Suprapubic skin (tissue), 4 donors: ENCODE measurements around the gene TPM4. TPM values are rescaled to one million over a fixed set of nuclear protein-coding genes. Genes with fewer than 3 reads are reported as not detected.

Experiments used
- DNase-seq, 2 donors: peaks; one replicate each; pipeline ENCODE4 v3.0.0-alpha.2; 2019; ENCODE audit warnings: low spot score in 2 of 2
- H3K27ac ChIP-seq: fragments of 200-600 bp; sonication (generic); one replicate; pipeline ENCODE4 v1.5.1; 2019
- H3K27me3 ChIP-seq: fragments of 200-600 bp; sonication (generic); one replicate; pipeline ENCODE4 v1.5.1; 2019
- H3K36me3 ChIP-seq: fragments of 200-600 bp; sonication (generic); one replicate; pipeline ENCODE4 v1.5.1; 2019
- H3K4me1 ChIP-seq: fragments of 200-600 bp; sonication (generic); one replicate; pipeline ENCODE4 v1.5.1; 2019
- H3K4me3 ChIP-seq: fragments of 200-600 bp; sonication (generic); one replicate; pipeline ENCODE4 v1.5.1; 2019; ENCODE audit warnings: mild to moderate bottlenecking
- H3K9me3 ChIP-seq: fragments of 200-600 bp; sonication (generic); one replicate; pipeline ENCODE4 v1.5.1; 2019
- EP300 ChIP-seq: sonication (generic); formaldehyde crosslinking; IDR thresholded peaks from one replicate; pipeline ENCODE4 v1.6.1; 2017; ENCODE audit warnings: antibody characterized with exemption
- POLR2A ChIP-seq, 2 donors: fragments of 450-650 bp; IDR thresholded peaks; one replicate each; pipeline ENCODE4 v1.6.1; 2017; ENCODE audit warnings: antibody characterized with exemption in 2 of 2, mild to moderate bottlenecking in 2 of 2, moderate library complexity in 2 of 2
- POLR2AphosphoS5 ChIP-seq, 3 donors: sonication (generic); formaldehyde crosslinking; IDR thresholded peaks; one replicate each; pipeline ENCODE4 v1.6.1; 2017; ENCODE audit warnings: antibody characterized with exemption in 3 of 3
- WGBS: methylation state at CpG from one replicate; pipeline ENCODE4 v1.1.5; 2018; 5-methylcytosine and 5-hydroxymethylcytosine counted together
- total RNA-seq, 4 donors: library from RNA; depleted of rRNA; stranded (reverse); fragments of >200 nt; gene quantifications; one replicate each; pipeline ENCODE4 v1.1.0, GENCODE V29; 2016
- TF ChIP-seq, protein P1 (sequence below), 2 donors: fragments of 200-600 bp in 1 of 2; fragments of 450-650 bp in 1 of 2; sonication (generic) in 1 of 2; IDR thresholded peaks; one replicate each; pipeline ENCODE4 v1.5.1; 2016 to 2019; ENCODE audit warnings: antibody characterized with exemption in 2 of 2, mild to moderate bottlenecking in 1 of 2, moderate library complexity in 1 of 2

Gene TPM4
- total RNA-seq, 4 donors from 2014 or later = 195 to 224 (median 205) TPM

DNA sequence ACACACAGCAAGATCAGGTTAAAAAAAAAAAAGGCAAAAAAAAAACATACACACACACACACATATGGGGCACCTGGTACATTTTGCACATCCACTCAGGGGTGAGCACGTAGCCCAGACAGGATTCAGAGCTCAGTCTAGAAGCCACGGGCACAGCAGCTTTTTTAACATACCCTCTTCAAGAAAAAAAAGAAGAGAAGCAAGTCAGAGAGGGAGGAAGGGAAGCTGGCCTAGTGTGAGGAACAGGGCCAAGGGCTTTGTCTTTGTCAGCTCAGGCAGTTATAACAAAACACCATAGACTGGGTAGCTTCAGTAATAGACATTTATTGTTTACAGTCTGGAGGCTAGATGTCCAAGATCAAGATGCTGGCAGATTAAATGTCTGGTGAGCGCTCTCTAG, 2.3 kb upstream of the TPM4 start:
- Histone ChIP-seq H3K4me3 (no peak overlapping the region), H3K27ac (peak overlapping the region; percentile 24), H3K9me3 (no peaks in the 10 kb centered on the region), H3K27me3 (no peaks in the 10 kb centered on the region), H3K36me3 (no peaks in the 10 kb centered on the region), H3K4me1 (peaks cover 55% of the 10 kb centered on the region)
- TF ChIP-seq EP300 (no peak), POLR2AphosphoS5 (IDR thresholded peaks at IDR 0.05) (no peak), POLR2A (IDR thresholded peaks at IDR 0.05) (no peak)
- TF ChIP-seq, protein P1, sequence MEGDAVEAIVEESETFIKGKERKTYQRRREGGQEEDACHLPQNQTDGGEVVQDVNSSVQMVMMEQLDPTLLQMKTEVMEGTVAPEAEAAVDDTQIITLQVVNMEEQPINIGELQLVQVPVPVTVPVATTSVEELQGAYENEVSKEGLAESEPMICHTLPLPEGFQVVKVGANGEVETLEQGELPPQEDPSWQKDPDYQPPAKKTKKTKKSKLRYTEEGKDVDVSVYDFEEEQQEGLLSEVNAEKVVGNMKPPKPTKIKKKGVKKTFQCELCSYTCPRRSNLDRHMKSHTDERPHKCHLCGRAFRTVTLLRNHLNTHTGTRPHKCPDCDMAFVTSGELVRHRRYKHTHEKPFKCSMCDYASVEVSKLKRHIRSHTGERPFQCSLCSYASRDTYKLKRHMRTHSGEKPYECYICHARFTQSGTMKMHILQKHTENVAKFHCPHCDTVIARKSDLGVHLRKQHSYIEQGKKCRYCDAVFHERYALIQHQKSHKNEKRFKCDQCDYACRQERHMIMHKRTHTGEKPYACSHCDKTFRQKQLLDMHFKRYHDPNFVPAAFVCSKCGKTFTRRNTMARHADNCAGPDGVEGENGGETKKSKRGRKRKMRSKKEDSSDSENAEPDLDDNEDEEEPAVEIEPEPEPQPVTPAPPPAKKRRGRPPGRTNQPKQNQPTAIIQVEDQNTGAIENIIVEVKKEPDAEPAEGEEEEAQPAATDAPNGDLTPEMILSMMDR (IDR thresholded peaks at IDR 0.05) = no peak
- WGBS = 57% methylated on average over 2 of the region's 3 CpGs
- peak in 1 of 2 donors; percentile 31 for DNase-seq

DNA sequence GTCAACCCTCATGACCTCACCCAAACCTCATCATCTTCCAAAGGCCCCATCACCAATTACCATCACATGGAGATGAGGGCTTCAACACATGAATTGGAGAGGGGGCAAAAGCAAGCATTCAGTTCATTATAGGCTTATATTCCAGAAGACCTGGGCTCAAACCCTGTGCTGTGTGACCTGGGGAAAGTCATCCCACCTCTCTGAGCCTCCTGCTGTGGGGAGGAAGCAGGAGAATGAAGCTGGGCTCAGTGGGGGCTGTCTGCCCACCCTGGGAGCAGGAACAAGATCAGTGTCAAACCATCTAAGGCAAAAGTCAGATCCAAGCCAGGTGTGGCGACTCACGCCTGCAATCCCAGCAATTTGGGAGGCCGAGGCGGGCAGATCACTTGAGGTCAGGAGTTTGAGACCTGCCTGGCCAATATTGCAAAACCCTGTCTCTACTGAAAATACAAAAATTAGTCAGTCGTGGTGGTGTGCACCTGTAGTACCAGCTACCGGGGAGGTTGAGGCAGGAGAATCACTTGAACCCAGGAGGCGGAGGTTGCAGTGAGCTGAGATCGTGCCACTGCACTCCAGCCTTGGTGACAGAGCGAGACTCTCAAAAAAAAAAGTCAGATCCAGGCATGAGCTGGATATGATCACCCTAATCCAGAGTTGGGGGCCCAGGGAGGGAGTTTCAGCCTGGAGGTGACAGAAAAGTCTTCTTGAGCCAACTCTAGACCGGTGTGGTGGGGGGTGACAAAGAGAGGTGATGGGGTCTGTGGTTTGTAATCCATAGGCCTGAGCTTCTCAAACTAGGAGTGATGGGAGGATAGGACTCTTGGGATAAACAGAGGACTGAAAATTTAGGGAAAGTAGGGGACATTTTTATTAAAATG, 1.6 kb upstream of the TPM4 start:
- H3K4me3 ChIP-seq = no peak overlapping the region
- H3K4me1 ChIP-seq = peaks cover 58% of the 10 kb centered on the region
- no peaks in the 10 kb centered on the region for H3K36me3 ChIP-seq
- H3K27me3 ChIP-seq = no peaks in the 10 kb centered on the region
- peak overlapping the region; percentile 98 for H3K27ac ChIP-seq
- H3K9me3 ChIP-seq = no peaks in the 10 kb centered on the region
- DNase-seq = peak in 1 of 2 donors; percentile 50
- WGBS = 92% methylated on average over 10 of the region's 10 CpGs
- TF ChIP-seq POLR2A (IDR thresholded peaks at IDR 0.05) (no peak), POLR2AphosphoS5 (IDR thresholded peaks at IDR 0.05) (no peak), EP300 (no peak)
- TF ChIP-seq, protein P1 (IDR thresholded peaks at IDR 0.05) = no peak

DNA sequence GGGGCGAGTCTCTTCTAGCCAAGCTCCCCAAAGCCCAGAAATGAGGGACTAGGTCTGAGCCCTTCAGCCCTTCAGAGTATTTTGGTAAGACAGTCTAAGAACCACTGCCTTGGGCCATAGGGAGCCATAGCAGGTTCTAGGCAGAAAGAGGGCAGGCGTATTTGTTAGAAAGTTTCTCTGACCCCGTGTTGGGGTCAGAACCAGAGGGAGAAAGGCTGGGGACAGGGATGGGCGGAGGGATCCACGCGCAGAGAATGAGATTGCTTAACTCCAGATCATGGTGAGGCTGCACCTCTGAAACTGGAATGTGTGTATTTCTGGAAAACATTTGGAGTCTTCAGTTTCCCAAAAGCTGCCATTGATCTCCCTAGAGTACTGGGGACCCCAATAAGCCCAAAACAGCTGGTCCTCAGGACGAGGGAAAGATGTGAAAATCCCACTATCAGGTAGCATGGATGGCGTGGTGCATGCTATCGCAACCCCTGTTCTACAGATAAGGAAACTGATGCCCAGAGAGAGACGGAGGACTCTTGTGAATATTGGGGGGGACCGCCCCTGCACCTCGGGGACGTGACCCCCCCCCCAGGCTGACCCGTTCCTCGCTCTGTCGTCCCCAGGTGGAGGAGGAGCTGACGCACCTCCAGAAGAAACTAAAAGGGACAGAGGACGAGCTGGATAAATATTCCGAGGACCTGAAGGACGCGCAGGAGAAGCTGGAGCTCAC, 703 bp upstream of the TPM4 start:
- Histone ChIP-seq H3K27ac (peak overlapping the region; percentile 98), H3K27me3 (no peaks in the 10 kb centered on the region), H3K36me3 (no peaks in the 10 kb centered on the region), H3K4me1 (peaks cover 58% of the 10 kb centered on the region), H3K4me3 (peak overlapping the region; percentile 97), H3K9me3 (no peaks in the 10 kb centered on the region)
- no peak for TF ChIP-seq EP300
- TF ChIP-seq, protein P1 (IDR thresholded peaks at IDR 0.05) = no peak
- no peak for TF ChIP-seq POLR2AphosphoS5 (IDR thresholded peaks at IDR 0.05)
- no peak for TF ChIP-seq POLR2A (IDR thresholded peaks at IDR 0.05)
- DNase-seq = peak in 1 of 2 donors; percentile 61
- 29% methylated on average over 21 of the region's 21 CpGs for WGBS

DNA sequence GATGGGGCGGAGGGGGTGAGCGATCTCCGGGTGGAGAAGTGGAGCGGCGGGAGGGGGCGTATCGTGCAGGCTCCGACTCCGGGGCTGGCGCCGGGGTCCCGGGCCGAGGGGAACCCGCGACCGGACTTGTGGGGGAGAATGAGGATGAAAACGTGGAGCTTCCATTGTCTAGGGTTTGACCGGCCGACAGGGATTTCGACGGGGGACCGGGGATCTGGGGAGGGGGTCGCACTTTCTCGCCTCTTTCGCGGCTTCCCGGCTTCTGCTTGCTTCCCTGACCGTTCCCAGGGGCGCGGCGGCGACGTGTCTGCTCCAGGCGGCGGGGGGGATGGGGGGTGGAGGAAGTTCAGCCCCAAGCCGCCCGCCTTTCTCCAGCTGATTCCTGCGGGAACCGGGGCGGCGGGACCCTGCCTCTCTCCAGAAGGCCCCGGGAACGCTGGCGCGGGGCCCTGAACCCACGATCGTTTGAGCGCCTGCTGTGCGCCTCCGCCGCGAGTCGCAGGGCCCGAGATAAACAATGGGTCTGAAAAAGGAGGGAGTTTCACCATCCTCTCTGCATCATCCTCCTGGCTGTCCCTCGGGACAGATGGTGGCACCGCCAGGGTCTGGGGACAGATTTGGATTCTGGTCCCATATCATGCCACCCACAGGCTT, 790 bp downstream of the TPM4 start:
- H3K4me1 ChIP-seq = peaks cover 53% of the 10 kb centered on the region
- 0% methylated on average over 18 of the region's 56 CpGs for WGBS
- DNase-seq = peak; percentile 80 to 82

More for the DNA sequence above, 790 bp downstream of the TPM4 start:
- Histone ChIP-seq H3K4me3 (peak overlapping the region; percentile 97), H3K27ac (peak overlapping the region; percentile 98), H3K9me3 (no peaks in the 10 kb centered on the region), H3K36me3 (peaks cover 7% of the 10 kb centered on the region), H3K27me3 (no peaks in the 10 kb centered on the region)
- no peak for TF ChIP-seq EP300
- TF ChIP-seq, protein P1 (IDR thresholded peaks at IDR 0.05) = no peak
- TF ChIP-seq POLR2AphosphoS5 (IDR thresholded peaks at IDR 0.05) = no peak
- TF ChIP-seq POLR2A (IDR thresholded peaks at IDR 0.05) = no peak
